Iris pigment epithelial cell (primary cell): ENCODE results near the gene WDR70.
"Not testable (repeated sequence)": the region's sequence is repeated elsewhere in the genome, so short reads cannot be mapped to it uniquely, and the experiment has no call there.

Source experiments
- DNase-seq: peaks from one replicate; pipeline ENCODE4 v3.0.0-alpha.2; 2011; ENCODE audit warnings: low read depth

The WDR70 gene

GRCh38 chr5:37685211-37685610, 306.1 kb downstream of the WDR70 start:
- DNase-seq, result no peak

GRCh38 chr5:37685816-37686215, 306.7 kb downstream of the WDR70 start:
- DNase-seq, result no peak

- DNase-seq, result not testable (repeated sequence)
Observed at GRCh38 chr5:37688925-37689324, 309.8 kb downstream of the WDR70 start.

- not testable (repeated sequence) for DNase-seq
Observed at GRCh38 chr5:37694333-37694732, 315.2 kb downstream of the WDR70 start.

- no peak for DNase-seq
Observed at GRCh38 chr5:37694867-37695266, 315.7 kb downstream of the WDR70 start.

GRCh38 chr5:37695647-37696046, 316.5 kb downstream of the WDR70 start:
- no peak for DNase-seq

GRCh38 chr5:37696190-37697021, 317.3 kb downstream of the WDR70 start:
- peak; percentile 68 for DNase-seq

GRCh38 chr5:37701868-37702267, 322.8 kb downstream of the WDR70 start:
- DNase-seq, result no peak

GRCh38 chr5:37703841-37704241, 324.7 kb downstream of the WDR70 start:
- peak; percentile 43 for DNase-seq

GRCh38 chr5:37704406-37704805, 325.3 kb downstream of the WDR70 start:
- no peak for DNase-seq

- DNase-seq, result no peak
Observed at GRCh38 chr5:37709020-37709419, 329.9 kb downstream of the WDR70 start.

GRCh38 chr5:37710965-37711364, 331.8 kb downstream of the WDR70 start:
- peak; percentile 13 for DNase-seq

GRCh38 chr5:37712750-37713149, 333.6 kb downstream of the WDR70 start:
- no peak for DNase-seq

GRCh38 chr5:37714756-37715155, 335.6 kb downstream of the WDR70 start:
- no peak for DNase-seq

GRCh38 chr5:37715361-37715760, 336.2 kb downstream of the WDR70 start:
- DNase-seq, result peak; percentile 25

- DNase-seq, result no peak
Observed at GRCh38 chr5:37715992-37716391, 336.9 kb downstream of the WDR70 start.

GRCh38 chr5:37716405-37716804, 337.3 kb downstream of the WDR70 start:
- DNase-seq, result no peak

GRCh38 chr5:37717276-37717612, 338.1 kb downstream of the WDR70 start:
- DNase-seq, result no peak

- peak; percentile 94 for DNase-seq
Observed at GRCh38 chr5:37717613-37718431, 338.7 kb downstream of the WDR70 start.

GRCh38 chr5:37720550-37720952, 341.4 kb downstream of the WDR70 start:
- DNase-seq, result no peak

GRCh38 chr5:37721447-37721871, 342.3 kb downstream of the WDR70 start:
- DNase-seq, result peak; percentile 85

- peak; percentile 97 for DNase-seq
Observed at GRCh38 chr5:37722236-37723161, 343.4 kb downstream of the WDR70 start.
